Testis (tissue), 3 donors: ENCODE results near the gene FOCAD. TPM values are rescaled to one million over a fixed set of nuclear protein-coding genes. Genes with fewer than 3 reads are reported as not detected.

ENCODE experiments used
- DNase-seq: peaks from one replicate; pipeline ENCODE4 v3.0.0-alpha.2; 2019
- H3K27ac ChIP-seq, 2 donors: fragments of 200-600 bp; sonication (generic); one replicate each; pipeline ENCODE4 v1.5.1; 2019
- H3K27me3 ChIP-seq: fragments of 200-600 bp; sonication (generic); one replicate; pipeline ENCODE4 v1.5.1; 2019
- H3K36me3 ChIP-seq: fragments of 200-600 bp; sonication (generic); one replicate; pipeline ENCODE4 v1.5.1; 2017; ENCODE audit warnings: low read depth; ENCODE audit errors: missing control alignments
- H3K4me1 ChIP-seq: fragments of 200-600 bp; sonication (generic); one replicate; pipeline ENCODE4 v1.5.1; 2019
- H3K4me3 ChIP-seq, 2 donors: fragments of 200-600 bp; sonication (generic); one replicate each; pipeline ENCODE4 v1.5.1; 2017 to 2019
- H3K9me3 ChIP-seq: fragments of 200-600 bp; sonication (generic); one replicate; pipeline ENCODE4 v1.5.1; 2017
- CTCF ChIP-seq, 3 experiments: fragments of 450-650 bp in 2 of 3; fragments of 200-600 bp in 1 of 3; sonication (generic) in 1 of 3; IDR thresholded peaks; one replicate each; pipeline ENCODE4 v1.5.1; 2016 to 2019; ENCODE audit warnings: antibody characterized with exemption in 3 of 3, mild to moderate bottlenecking in 2 of 3, moderate library complexity in 1 of 3
- POLR2A ChIP-seq: fragments of 450-650 bp; IDR thresholded peaks from one replicate; pipeline ENCODE4 v1.6.1; 2017; ENCODE audit warnings: antibody characterized with exemption, mild to moderate bottlenecking, moderate library complexity
- WGBS, 2 donors: methylation state at CpG; one replicate each; pipeline ENCODE4 v1.1.5; 2018; 5-methylcytosine and 5-hydroxymethylcytosine counted together
- intact Hi-C: fragments of 100-400 bp; cut with DNase I; formaldehyde crosslinking; loops from one replicate; pipeline ENCODE4 v1.15.1; 2023; ENCODE audit warnings: low total_unique reads
- polyA plus RNA-seq: library from polyadenylated mRNA; stranded (reverse); fragments of 350-450 nt; fragmentation: Illumina TruSeq; extraction: RNeasy Lipid Tissue Mini Kit (QIAGEN cat#74804); gene quantifications from one replicate; pipeline ENCODE4 v1.2.3, GENCODE V29; 2014; ENCODE audit warnings: low read depth, low replicate concordance; ENCODE audit not compliant: insufficient read depth
- total RNA-seq, 2 donors: library from RNA; depleted of rRNA; stranded (reverse); fragments of >200 nt; gene quantifications; one replicate each; pipeline ENCODE4 v1.2.3, GENCODE V29; 2016

Gene FOCAD
- total and polyA plus RNA-seq, 3 donors from 2014 or later: 26.6 to 45.4 (median 38.7) TPM

GRCh38 chr9:20978249-20978648 is 294.2 kb downstream of the FOCAD start:
- Histone ChIP-seq H3K4me3 (no peak overlapping the region), H3K27ac (no peak overlapping the region), H3K4me1 (peaks cover 3% of the 10 kb centered on the region), H3K36me3 (no peaks in the 10 kb centered on the region), H3K27me3 (no peaks in the 10 kb centered on the region), H3K9me3 (no peaks in the 10 kb centered on the region)
- TF ChIP-seq POLR2A: no peak
- no peak for TF ChIP-seq CTCF (IDR thresholded peaks at IDR 0.05)
- intact Hi-C loops: no loop called here
- DNase-seq: no peak
- 88 to 94% methylated on average over 2 of the region's 2 CpGs for WGBS, 2 donors

GRCh38 chr9:20980832-20981455 is 296.9 kb downstream of the FOCAD start:
- H3K4me3 ChIP-seq: no peak overlapping the region
- WGBS, 2 donors: 35 to 37% methylated on average over 3 of the region's 3 CpGs
- intact Hi-C loops: no loop called here
- TF ChIP-seq CTCF (IDR thresholded peaks at IDR 0.05) (no peak), POLR2A (no peak)
- H3K4me1 ChIP-seq: peaks cover 3% of the 10 kb centered on the region
- H3K27me3 ChIP-seq: no peaks in the 10 kb centered on the region
- peak overlapping the region in 1 of 2 donors; percentile 42 for H3K27ac ChIP-seq
- no peaks in the 10 kb centered on the region for H3K9me3 ChIP-seq
- H3K36me3 ChIP-seq: no peaks in the 10 kb centered on the region
- no peak for DNase-seq

GRCh38 chr9:20981486-20981885 is 297.4 kb downstream of the FOCAD start:
- Histone ChIP-seq H3K27ac (no peak overlapping the region), H3K4me1 (peaks cover 3% of the 10 kb centered on the region), H3K4me3 (no peak overlapping the region), H3K27me3 (no peaks in the 10 kb centered on the region), H3K9me3 (no peaks in the 10 kb centered on the region), H3K36me3 (no peaks in the 10 kb centered on the region)
- TF ChIP-seq POLR2A (no peak), CTCF (IDR thresholded peaks at IDR 0.05) (no peak)
- intact Hi-C loops: no loop called here
- no peak for DNase-seq
- 34 to 36% methylated on average over 2 of the region's 2 CpGs for WGBS, 2 donors

GRCh38 chr9:20984506-20984905 is 300.4 kb downstream of the FOCAD start:
- Histone ChIP-seq H3K27me3 (no peaks in the 10 kb centered on the region), H3K9me3 (no peaks in the 10 kb centered on the region), H3K36me3 (no peaks in the 10 kb centered on the region), H3K4me1 (peaks cover 3% of the 10 kb centered on the region), H3K4me3 (no peak overlapping the region), H3K27ac (no peak overlapping the region)
- 60 to 67% methylated on average over 3 of the region's 3 CpGs for WGBS, 2 donors
- no peak for DNase-seq
- intact Hi-C loops: no loop called here
- TF ChIP-seq POLR2A: no peak
- no peak for TF ChIP-seq CTCF (IDR thresholded peaks at IDR 0.05)
